Activated T-cell treated with anti-CD3 and anti-CD28 coated beads, Interleukin-2, amount 50 U/mL, for 72 hours (primary cell): Measurements from ENCODE around the gene PTPN22. TPM values are rescaled to one million over a fixed set of nuclear protein-coding genes. Genes with fewer than 3 reads are reported as not detected.

Experiments
- ATAC-seq, 2 donors: fragments of 150-1000 bp; cut with Tn5 transposase; replicated peaks in 1 of 2; 2 replicates each; pipeline ENCODE4 v1.10.0; 2021; ENCODE audit warnings: moderate library complexity in 2 of 2, mild to moderate bottlenecking in 1 of 2
- DNase-seq, 2 donors: peaks; one replicate each; pipeline ENCODE4 v3.0.0; 2021 to 2022; ENCODE audit warnings: mixed read lengths in 1 of 2
- H3K27ac Mint-ChIP-seq: one replicate; pipeline ENCODE4 v1.8.0; 2022; ENCODE audit warnings: mild to moderate bottlenecking, moderate library complexity, mixed read lengths
- H3K27me3 Mint-ChIP-seq: one replicate; pipeline ENCODE4 v1.8.0; 2022; ENCODE audit warnings: low read depth, mixed read lengths
- H3K36me3 Mint-ChIP-seq, 2 donors: one replicate each; pipeline ENCODE4 v1.8.0; 2022; ENCODE audit warnings: mixed read lengths in 2 of 2, mild to moderate bottlenecking in 1 of 2; ENCODE audit not compliant: insufficient read depth in 2 of 2
- H3K4me1 Mint-ChIP-seq: one replicate; pipeline ENCODE4 v1.8.0; 2022; ENCODE audit warnings: low read depth, mixed read lengths
- H3K4me3 Mint-ChIP-seq, 2 donors: one replicate each; pipeline ENCODE4 v1.8.0; 2022; ENCODE audit warnings: mild to moderate bottlenecking in 2 of 2, mixed read lengths in 2 of 2, moderate library complexity in 2 of 2
- H3K9me3 Mint-ChIP-seq, 2 donors: one replicate each; pipeline ENCODE4 v1.8.0; 2022; ENCODE audit warnings: mixed read lengths in 2 of 2
- total RNA-seq, 2 donors: library from RNA; stranded (reverse); gene quantifications; one replicate each; pipeline ENCODE4 v1.2.3, GENCODE V29; 2022

The PTPN22 gene
- total RNA-seq, 2 donors from 2014 or later, result 59.8 to 82.5 TPM

- Mint-ChIP-seq H3K27ac (no peak overlapping the region), H3K4me3 (no peak overlapping the region), H3K4me1 (peaks cover 62% of the 10 kb centered on the region), H3K9me3 (no peaks in the 10 kb centered on the region), H3K36me3 (peaks cover 3 to 17% of the 10 kb centered on the region in 2 donors), H3K27me3 (no peaks in the 10 kb centered on the region)
- DNase-seq, result no peak
- no peak for ATAC-seq
Observed at GRCh38 chr1:113797472-113797871, 74.0 kb downstream of the PTPN22 start.

- Mint-ChIP-seq H3K27me3 (no peaks in the 10 kb centered on the region), H3K4me3 (no peak overlapping the region), H3K36me3 (peaks cover 3 to 22% of the 10 kb centered on the region in 2 donors), H3K27ac (peak overlapping the region; percentile 18), H3K9me3 (no peaks in the 10 kb centered on the region), H3K4me1 (peaks cover 54% of the 10 kb centered on the region)
- ATAC-seq, result no peak
- DNase-seq, result no peak
Observed at GRCh38 chr1:113793878-113794834, 77.4 kb downstream of the PTPN22 start.

- Mint-ChIP-seq H3K4me3 (no peak overlapping the region), H3K9me3 (no peaks in the 10 kb centered on the region), H3K27me3 (no peaks in the 10 kb centered on the region), H3K36me3 (peaks cover 4 to 23% of the 10 kb centered on the region in 2 donors), H3K4me1 (peaks cover 55% of the 10 kb centered on the region), H3K27ac (no peak overlapping the region)
- DNase-seq (no peak), ATAC-seq (no peak)
Observed at GRCh38 chr1:113792986-113793385, 78.5 kb downstream of the PTPN22 start.

GRCh38 chr1:113792471-113792870, 79.0 kb downstream of the PTPN22 start:
- DNase-seq (no peak), ATAC-seq (peak; percentile 37 to 42)
- peaks cover 55% of the 10 kb centered on the region for H3K4me1 Mint-ChIP-seq
- H3K9me3 Mint-ChIP-seq, result no peaks in the 10 kb centered on the region
- peak overlapping the region in 1 of 2 donors; percentile 7 for H3K4me3 Mint-ChIP-seq
- peak overlapping the region; percentile 26 for H3K27ac Mint-ChIP-seq
- peaks cover 6 to 26% of the 10 kb centered on the region in 2 donors for H3K36me3 Mint-ChIP-seq
- no peaks in the 10 kb centered on the region for H3K27me3 Mint-ChIP-seq

GRCh38 chr1:113788802-113789201, 82.7 kb downstream of the PTPN22 start:
- Mint-ChIP-seq H3K9me3 (no peaks in the 10 kb centered on the region), H3K36me3 (peaks cover 2 to 9% of the 10 kb centered on the region in 2 donors), H3K4me3 (no peak overlapping the region), H3K27ac (no peak overlapping the region), H3K27me3 (no peaks in the 10 kb centered on the region), H3K4me1 (peaks cover 67% of the 10 kb centered on the region)
- ATAC-seq (no peak), DNase-seq (no peak)

GRCh38 chr1:113787663-113788062, 83.8 kb downstream of the PTPN22 start:
- H3K27me3 Mint-ChIP-seq, result no peaks in the 10 kb centered on the region
- ATAC-seq, result no peak
- peaks cover 2 to 9% of the 10 kb centered on the region in 2 donors for H3K36me3 Mint-ChIP-seq
- H3K4me1 Mint-ChIP-seq, result peaks cover 59% of the 10 kb centered on the region
- H3K4me3 Mint-ChIP-seq, result peak overlapping the region in 1 of 2 donors; percentile 73
- no peak for DNase-seq
- no peaks in the 10 kb centered on the region for H3K9me3 Mint-ChIP-seq
- H3K27ac Mint-ChIP-seq, result peak overlapping the region; percentile 90

GRCh38 chr1:113786069-113786468, 85.4 kb downstream of the PTPN22 start:
- Mint-ChIP-seq H3K36me3 (peaks cover 2 to 6% of the 10 kb centered on the region in 2 donors), H3K27ac (peak overlapping the region; percentile 87), H3K4me3 (peak overlapping the region in 1 of 2 donors; percentile 56), H3K4me1 (peaks cover 50% of the 10 kb centered on the region), H3K9me3 (no peaks in the 10 kb centered on the region), H3K27me3 (no peaks in the 10 kb centered on the region)
- no peak for DNase-seq
- ATAC-seq, result no peak

GRCh38 chr1:113784104-113784779, 87.3 kb downstream of the PTPN22 start:
- Mint-ChIP-seq H3K4me3 (peak overlapping the region; percentile 79 to 97), H3K4me1 (peaks cover 36% of the 10 kb centered on the region), H3K36me3 (peaks cover 2 to 3% of the 10 kb centered on the region in 2 donors), H3K27me3 (no peaks in the 10 kb centered on the region), H3K27ac (peak overlapping the region; percentile 100), H3K9me3 (no peaks in the 10 kb centered on the region)
- peak; percentile 75 to 80 for ATAC-seq
- DNase-seq, result peak; percentile 17 to 34

- Mint-ChIP-seq H3K4me3 (peak overlapping the region; percentile 79 to 97), H3K36me3 (peaks cover 5 to 7% of the 10 kb centered on the region in 2 donors), H3K9me3 (peaks cover 2 to 3% of the 10 kb centered on the region in 2 donors), H3K4me1 (peaks cover 34% of the 10 kb centered on the region), H3K27me3 (no peaks in the 10 kb centered on the region), H3K27ac (peak overlapping the region; percentile 100)
- DNase-seq (peak; percentile 42 to 49), ATAC-seq (peak; percentile 83 to 87)
Observed at GRCh38 chr1:113783254-113784103, 88.0 kb downstream of the PTPN22 start.

- H3K4me1 Mint-ChIP-seq, result peaks cover 23% of the 10 kb centered on the region
- no peak overlapping the region for H3K27ac Mint-ChIP-seq
- DNase-seq (no peak), ATAC-seq (no peak)
- peak overlapping the region in 1 of 2 donors; percentile 97 for H3K4me3 Mint-ChIP-seq
- peaks cover 3% of the 10 kb centered on the region in 2 donors for H3K9me3 Mint-ChIP-seq
- no peaks in the 10 kb centered on the region for H3K27me3 Mint-ChIP-seq
- H3K36me3 Mint-ChIP-seq, result peaks cover 3 to 4% of the 10 kb centered on the region in 2 donors
Observed at GRCh38 chr1:113782406-113782805, 89.1 kb downstream of the PTPN22 start.

- ATAC-seq (no peak), DNase-seq (no peak)
Observed at GRCh38 chr1:113780374-113781146, 91.0 kb downstream of the PTPN22 start.

GRCh38 chr1:113779542-113779941, 92.0 kb downstream of the PTPN22 start:
- Mint-ChIP-seq H3K4me3 (no peak overlapping the region), H3K36me3 (peaks cover 6 to 10% of the 10 kb centered on the region in 2 donors), H3K9me3 (peaks cover 3% of the 10 kb centered on the region in 2 donors), H3K27ac (peak overlapping the region; percentile 80), H3K4me1 (no peaks in the 10 kb centered on the region), H3K27me3 (no peaks in the 10 kb centered on the region)
- DNase-seq (no peak), ATAC-seq (no peak)

More at GRCh38 chr1:113780374-113781146, 91.0 kb downstream of the PTPN22 start:
- peaks cover 5% of the 10 kb centered on the region for H3K4me1 Mint-ChIP-seq
- peaks cover 6 to 9% of the 10 kb centered on the region in 2 donors for H3K36me3 Mint-ChIP-seq
- peaks cover 3% of the 10 kb centered on the region in 2 donors for H3K9me3 Mint-ChIP-seq
- no peaks in the 10 kb centered on the region for H3K27me3 Mint-ChIP-seq
- H3K27ac Mint-ChIP-seq, result no peak overlapping the region
- H3K4me3 Mint-ChIP-seq, result no peak overlapping the region
